K562 (cell line): Measurements from ENCODE around the gene APPBP2.

ENCODE experiments used
- ARNT ChIP-seq, 2 experiments: fragments of 450-650 bp; IDR thresholded peaks; 2 replicates each; pipeline ENCODE4 v1.6.1; 2016; ENCODE audit warnings: mild to moderate bottlenecking in 1 of 2
- CBX5 ChIP-seq: IDR thresholded peaks from 2 replicates; pipeline ENCODE4 v1.6.1; 2014; ENCODE audit warnings: low read depth, borderline replicate concordance
- EP300 ChIP-seq: IDR thresholded peaks from 2 replicates; pipeline ENCODE4 v1.6.1; 2012; ENCODE audit warnings: low read length, improper control_type of control experiment
- EZH2 ChIP-seq: IDR thresholded peaks from 2 replicates; pipeline ENCODE4 v1.6.1; 2012; ENCODE audit warnings: low read depth, mild to moderate bottlenecking, inconsistent platforms, low read length, borderline replicate concordance
- GABPA ChIP-seq: fragments of 200-800 bp; sonication (Bioruptor generic); conservative IDR thresholded peaks from 2 replicates; pipeline ENCODE4 v1.6.1; 2016; ENCODE audit warnings: low read depth, missing genetic modification characterization, missing compliant biosample characterization
- TF ChIP-seq, protein P1 (sequence below), 3 experiments: IDR thresholded peaks in 2 of 3; conservative IDR thresholded peaks in 1 of 3; 2 replicates each; pipeline ENCODE4 v1.5.1; 2011 to 2012; ENCODE audit warnings: low read length in 3 of 3, mild to moderate bottlenecking in 3 of 3, control low read depth in 2 of 3, improper control_type of control experiment in 1 of 3, inconsistent platforms in 1 of 3, low read depth in 1 of 3, mixed read lengths in 1 of 3, moderate library complexity in 1 of 3; ENCODE audit not compliant: insufficient read depth in 2 of 3
- TF ChIP-seq, protein P2 (sequence below), 2 experiments: IDR thresholded peaks; 2 replicates each; pipeline ENCODE4 v1.6.1; 2011; ENCODE audit warnings: borderline replicate concordance in 1 of 2, control low read depth in 1 of 2, low read depth in 1 of 2, low read length in 1 of 2, mild to moderate bottlenecking in 1 of 2, mixed read lengths in 1 of 2, moderate library complexity in 1 of 2; ENCODE audit not compliant: insufficient read depth in 1 of 2, insufficient read length in 1 of 2, poor library complexity in 1 of 2, severe bottlenecking in 1 of 2; ENCODE audit errors: extremely low read depth in 1 of 2
- TF ChIP-seq, protein P3 (sequence below): sonication (generic); formaldehyde crosslinking; IDR thresholded peaks from 2 replicates; pipeline ENCODE4 v1.5.0; 2020; ENCODE audit warnings: missing genetic modification reagents
- TF ChIP-seq, protein P4 (sequence below): sonication (generic); formaldehyde crosslinking; IDR thresholded peaks from 2 replicates; pipeline ENCODE4 v1.8.1; 2023; ENCODE audit warnings: mild to moderate bottlenecking, missing genetic modification reagents

DNA sequence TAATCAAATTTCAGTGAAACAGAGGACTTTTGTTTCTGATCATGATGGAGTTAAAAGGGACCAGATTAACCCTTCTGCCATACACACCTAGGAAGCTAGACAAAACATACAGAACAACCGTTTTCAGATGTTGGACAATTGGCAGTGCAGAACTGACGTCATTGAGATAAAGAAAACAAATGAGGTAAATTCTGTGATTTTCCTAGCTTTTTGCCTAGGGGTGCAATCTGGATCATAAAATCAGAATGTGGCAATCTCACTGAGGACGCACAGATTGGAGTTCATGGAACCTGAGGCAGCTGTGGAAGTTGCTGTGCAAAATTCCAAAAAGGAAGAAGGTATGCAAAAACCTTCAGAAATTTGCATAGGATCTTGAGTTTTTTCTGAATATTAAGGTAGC lies 119.2 kb downstream of the APPBP2 start:
- TF ChIP-seq CBX5 (no peak), GABPA (tag) (no peak), EZH2 (no peak), ARNT (IDR thresholded peaks at IDR 0.05) (no peak), EP300 (no peak)
- TF ChIP-seq, protein P1, sequence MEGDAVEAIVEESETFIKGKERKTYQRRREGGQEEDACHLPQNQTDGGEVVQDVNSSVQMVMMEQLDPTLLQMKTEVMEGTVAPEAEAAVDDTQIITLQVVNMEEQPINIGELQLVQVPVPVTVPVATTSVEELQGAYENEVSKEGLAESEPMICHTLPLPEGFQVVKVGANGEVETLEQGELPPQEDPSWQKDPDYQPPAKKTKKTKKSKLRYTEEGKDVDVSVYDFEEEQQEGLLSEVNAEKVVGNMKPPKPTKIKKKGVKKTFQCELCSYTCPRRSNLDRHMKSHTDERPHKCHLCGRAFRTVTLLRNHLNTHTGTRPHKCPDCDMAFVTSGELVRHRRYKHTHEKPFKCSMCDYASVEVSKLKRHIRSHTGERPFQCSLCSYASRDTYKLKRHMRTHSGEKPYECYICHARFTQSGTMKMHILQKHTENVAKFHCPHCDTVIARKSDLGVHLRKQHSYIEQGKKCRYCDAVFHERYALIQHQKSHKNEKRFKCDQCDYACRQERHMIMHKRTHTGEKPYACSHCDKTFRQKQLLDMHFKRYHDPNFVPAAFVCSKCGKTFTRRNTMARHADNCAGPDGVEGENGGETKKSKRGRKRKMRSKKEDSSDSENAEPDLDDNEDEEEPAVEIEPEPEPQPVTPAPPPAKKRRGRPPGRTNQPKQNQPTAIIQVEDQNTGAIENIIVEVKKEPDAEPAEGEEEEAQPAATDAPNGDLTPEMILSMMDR (IDR thresholded peaks at IDR 0.05 in 2 of 3, conservative IDR thresholded peaks at IDR 0.05 in 1 of 3; ENCODE audit: insufficient read depth in 2 of 3, low read depth in 1 of 3, low read length in 3 of 3): no peak
- TF ChIP-seq, protein P2, sequence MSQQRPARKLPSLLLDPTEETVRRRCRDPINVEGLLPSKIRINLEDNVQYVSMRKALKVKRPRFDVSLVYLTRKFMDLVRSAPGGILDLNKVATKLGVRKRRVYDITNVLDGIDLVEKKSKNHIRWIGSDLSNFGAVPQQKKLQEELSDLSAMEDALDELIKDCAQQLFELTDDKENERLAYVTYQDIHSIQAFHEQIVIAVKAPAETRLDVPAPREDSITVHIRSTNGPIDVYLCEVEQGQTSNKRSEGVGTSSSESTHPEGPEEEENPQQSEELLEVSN (IDR thresholded peaks at IDR 0.05; ENCODE audit: borderline replicate concordance in 1 of 2, extremely low read depth in 1 of 2, insufficient read depth in 1 of 2, insufficient read length in 1 of 2, low read depth in 1 of 2, low read length in 1 of 2, poor library complexity in 1 of 2, severe bottlenecking in 1 of 2): no peak
- TF ChIP-seq, protein P3, sequence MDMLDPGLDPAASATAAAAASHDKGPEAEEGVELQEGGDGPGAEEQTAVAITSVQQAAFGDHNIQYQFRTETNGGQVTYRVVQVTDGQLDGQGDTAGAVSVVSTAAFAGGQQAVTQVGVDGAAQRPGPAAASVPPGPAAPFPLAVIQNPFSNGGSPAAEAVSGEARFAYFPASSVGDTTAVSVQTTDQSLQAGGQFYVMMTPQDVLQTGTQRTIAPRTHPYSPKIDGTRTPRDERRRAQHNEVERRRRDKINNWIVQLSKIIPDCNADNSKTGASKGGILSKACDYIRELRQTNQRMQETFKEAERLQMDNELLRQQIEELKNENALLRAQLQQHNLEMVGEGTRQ (CRISPR knock-in tag): no peak
- TF ChIP-seq, protein P4, sequence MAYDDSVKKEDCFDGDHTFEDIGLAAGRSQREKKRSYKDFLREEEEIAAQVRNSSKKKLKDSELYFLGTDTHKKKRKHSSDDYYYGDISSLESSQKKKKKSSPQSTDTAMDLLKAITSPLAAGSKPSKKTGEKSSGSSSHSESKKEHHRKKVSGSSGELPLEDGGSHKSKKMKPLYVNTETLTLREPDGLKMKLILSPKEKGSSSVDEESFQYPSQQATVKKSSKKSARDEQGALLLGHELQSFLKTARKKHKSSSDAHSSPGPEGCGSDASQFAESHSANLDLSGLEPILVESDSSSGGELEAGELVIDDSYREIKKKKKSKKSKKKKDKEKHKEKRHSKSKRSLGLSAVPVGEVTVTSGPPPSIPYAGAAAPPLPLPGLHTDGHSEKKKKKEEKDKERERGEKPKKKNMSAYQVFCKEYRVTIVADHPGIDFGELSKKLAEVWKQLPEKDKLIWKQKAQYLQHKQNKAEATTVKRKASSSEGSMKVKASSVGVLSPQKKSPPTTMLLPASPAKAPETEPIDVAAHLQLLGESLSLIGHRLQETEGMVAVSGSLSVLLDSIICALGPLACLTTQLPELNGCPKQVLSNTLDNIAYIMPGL (CRISPR knock-in tag): no peak
